ENCODE measurements around the gene PSMD11. TPM values are rescaled to one million over a fixed set of nuclear protein-coding genes. Genes with fewer than 3 reads are reported as not detected.

Gene PSMD11
- total RNA-seq, 6 experiments from 2014 or later: 45.7 to 61.3 (median 51.6) TPM

- 62% methylated on average over 7 of the region's 10 CpGs for WGBS (ENCODE audit: insufficient coverage, low coverage, low lambda C conversion rate, missing lambda C conversion rate)
- no peaks in the 10 kb centered on the region for H3K9me3 ChIP-seq
- DNase-seq (peak in 1 of 3 donors; percentile 26), ATAC-seq (no peak)
- no peaks in the 10 kb centered on the region for H3K27me3 ChIP-seq
- intact Hi-C loops (cut with DNase I): no loop called here
- no peak for TF ChIP-seq POLR2A (IDR thresholded peaks at IDR 0.05)
- TF ChIP-seq, protein P1, sequence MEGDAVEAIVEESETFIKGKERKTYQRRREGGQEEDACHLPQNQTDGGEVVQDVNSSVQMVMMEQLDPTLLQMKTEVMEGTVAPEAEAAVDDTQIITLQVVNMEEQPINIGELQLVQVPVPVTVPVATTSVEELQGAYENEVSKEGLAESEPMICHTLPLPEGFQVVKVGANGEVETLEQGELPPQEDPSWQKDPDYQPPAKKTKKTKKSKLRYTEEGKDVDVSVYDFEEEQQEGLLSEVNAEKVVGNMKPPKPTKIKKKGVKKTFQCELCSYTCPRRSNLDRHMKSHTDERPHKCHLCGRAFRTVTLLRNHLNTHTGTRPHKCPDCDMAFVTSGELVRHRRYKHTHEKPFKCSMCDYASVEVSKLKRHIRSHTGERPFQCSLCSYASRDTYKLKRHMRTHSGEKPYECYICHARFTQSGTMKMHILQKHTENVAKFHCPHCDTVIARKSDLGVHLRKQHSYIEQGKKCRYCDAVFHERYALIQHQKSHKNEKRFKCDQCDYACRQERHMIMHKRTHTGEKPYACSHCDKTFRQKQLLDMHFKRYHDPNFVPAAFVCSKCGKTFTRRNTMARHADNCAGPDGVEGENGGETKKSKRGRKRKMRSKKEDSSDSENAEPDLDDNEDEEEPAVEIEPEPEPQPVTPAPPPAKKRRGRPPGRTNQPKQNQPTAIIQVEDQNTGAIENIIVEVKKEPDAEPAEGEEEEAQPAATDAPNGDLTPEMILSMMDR (IDR thresholded peaks at IDR 0.05): no peak
- H3K4me1 ChIP-seq: peaks cover 0 to 16% (median 0%) of the 10 kb centered on the region in 4 donors
- H3K36me3 ChIP-seq: no peaks in the 10 kb centered on the region
- H3K4me3 ChIP-seq: no peak overlapping the region
- no peak overlapping the region for H3K27ac ChIP-seq
These were observed 45.2 kb downstream of the PSMD11 start for GRCh38 chr17:32489320-32490100.

GRCh38 chr17:32490101-32490482 lies 45.8 kb downstream of the PSMD11 start:
- no peak for TF ChIP-seq POLR2A (IDR thresholded peaks at IDR 0.05)
- TF ChIP-seq, protein P1 (IDR thresholded peaks at IDR 0.05): no peak
- DNase-seq (no peak), ATAC-seq (no peak)
- Histone ChIP-seq H3K4me1 (peaks cover 0 to 16% (median 0%) of the 10 kb centered on the region in 4 donors), H3K27me3 (no peaks in the 10 kb centered on the region), H3K36me3 (no peaks in the 10 kb centered on the region), H3K27ac (no peak overlapping the region), H3K9me3 (no peaks in the 10 kb centered on the region), H3K4me3 (no peak overlapping the region)
- intact Hi-C loops (cut with DNase I): no loop called here
- WGBS (ENCODE audit: insufficient coverage, low coverage, low lambda C conversion rate, missing lambda C conversion rate): 78% methylated on average over 6 of the region's 16 CpGs

GRCh38 chr17:32491371-32492263 lies 47.3 kb downstream of the PSMD11 start:
- DNase-seq (no peak), ATAC-seq (no peak)
- no peaks in the 10 kb centered on the region for H3K27me3 ChIP-seq
- H3K36me3 ChIP-seq: no peaks in the 10 kb centered on the region
- peaks cover 0 to 12% (median 0%) of the 10 kb centered on the region in 4 donors for H3K4me1 ChIP-seq
- 75% methylated on average over 6 of the region's 21 CpGs for WGBS (ENCODE audit: insufficient coverage, low coverage, low lambda C conversion rate, missing lambda C conversion rate)
- no peak for TF ChIP-seq POLR2A (IDR thresholded peaks at IDR 0.05)
- TF ChIP-seq, protein P1 (IDR thresholded peaks at IDR 0.05): no peak
- H3K4me3 ChIP-seq: no peak overlapping the region
- H3K9me3 ChIP-seq: no peaks in the 10 kb centered on the region
- no peak overlapping the region for H3K27ac ChIP-seq
- intact Hi-C loops (cut with DNase I): no loop called here

- intact Hi-C loops (cut with DNase I): no loop called here
- no peak for ATAC-seq
- DNase-seq: no peak
- 85% methylated on average over 4 of the region's 4 CpGs for WGBS (ENCODE audit: insufficient coverage, low coverage, low lambda C conversion rate, missing lambda C conversion rate)
- H3K4me1 ChIP-seq: peaks cover 0 to 12% (median 0%) of the 10 kb centered on the region in 4 donors
- no peak overlapping the region for H3K4me3 ChIP-seq
- no peak for TF ChIP-seq POLR2A (IDR thresholded peaks at IDR 0.05)
- TF ChIP-seq, protein P1 (IDR thresholded peaks at IDR 0.05): no peak
- H3K27me3 ChIP-seq: no peaks in the 10 kb centered on the region
- H3K27ac ChIP-seq: no peak overlapping the region
- no peaks in the 10 kb centered on the region for H3K9me3 ChIP-seq
- H3K36me3 ChIP-seq: no peaks in the 10 kb centered on the region
These were observed 47.9 kb downstream of the PSMD11 start for GRCh38 chr17:32492264-32492589.

All from right lobe of liver (tissue), 6 donors.